A549 (cell line): ENCODE results near the gene MYH9.

Experiments
- HOXB5 ChIP-seq: fragments of 250-450 bp; sonication (Bioruptor Pico); IDR thresholded peaks from 2 replicates; pipeline ENCODE4 v1.5.0; 2020; ENCODE audit warnings: mild to moderate bottlenecking, moderate library complexity
- JUNB ChIP-seq: fragments of >200 bp; sonication (Bioruptor Twin); formaldehyde crosslinking; IDR thresholded peaks from 2 replicates; pipeline ENCODE4 v1.6.1; 2016
- KDM5A ChIP-seq: fragments of 200-600 bp; sonication (generic); IDR thresholded peaks from 2 replicates; pipeline ENCODE4 v1.6.1; 2016; ENCODE audit warnings: antibody characterized with exemption, mild to moderate bottlenecking
- TF ChIP-seq, protein P1 (sequence below): fragments of >200 bp; sonication (Bioruptor Twin); formaldehyde crosslinking; IDR thresholded peaks from 3 replicates; pipeline ENCODE4 v1.5.1; 2016
- TF ChIP-seq, protein P2 (sequence below): IDR thresholded peaks from 2 replicates; pipeline ENCODE4 v1.6.1; 2012
- TF ChIP-seq, protein P3 (sequence below): fragments of >200 bp; sonication (Bioruptor Twin); formaldehyde crosslinking; IDR thresholded peaks from 3 replicates; pipeline ENCODE4 v1.6.1; 2016
- TF ChIP-seq, protein P4 (sequence below): fragments of 200-600 bp; sonication (generic); IDR thresholded peaks from 2 replicates; pipeline ENCODE4 v1.6.1; 2016; ENCODE audit warnings: antibody characterized with exemption, mild to moderate bottlenecking, moderate library complexity

DNA sequence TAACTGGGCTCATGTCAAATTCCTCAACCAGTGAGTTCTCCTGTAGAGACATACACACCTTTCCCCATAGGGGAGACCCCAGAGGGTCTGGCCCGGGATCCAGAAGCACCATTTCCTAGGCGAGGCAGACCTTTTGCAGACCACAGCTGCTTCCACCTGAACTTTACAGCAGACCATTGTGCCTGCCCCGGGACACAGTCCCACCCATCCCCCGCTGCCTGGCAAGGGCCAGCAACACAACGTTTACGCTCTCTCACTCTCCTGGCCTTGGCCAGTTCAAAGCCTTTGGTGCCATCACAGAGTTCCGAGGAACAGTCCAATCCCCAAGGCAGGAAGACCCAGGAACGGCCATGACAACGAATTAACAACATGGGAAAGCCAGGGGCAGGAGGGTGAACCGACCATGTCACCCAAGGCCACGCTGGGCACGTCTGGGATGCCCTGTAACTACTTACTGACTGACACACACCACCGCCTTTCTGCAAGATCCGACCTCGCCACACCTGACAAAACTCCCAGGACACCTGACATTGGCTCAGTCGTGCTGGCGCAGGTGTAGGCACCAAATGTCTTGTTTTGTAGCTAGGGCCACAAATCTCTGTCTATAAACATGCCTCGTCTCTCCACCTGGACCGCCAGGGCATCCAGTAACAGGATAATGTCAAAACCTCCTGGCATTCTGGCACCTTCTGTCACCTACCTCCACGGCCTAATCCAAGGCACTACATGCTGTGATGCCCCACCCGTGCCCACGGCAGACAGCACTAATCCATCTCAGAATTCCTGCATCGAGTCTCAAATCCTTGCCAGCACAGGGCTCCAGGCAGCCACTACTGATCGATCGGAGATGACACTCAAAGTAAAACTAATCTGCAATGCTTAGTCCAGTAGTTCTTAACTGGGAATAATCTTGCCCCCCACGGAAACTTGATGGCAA, 51.3 kb downstream of the MYH9 start:
- TF ChIP-seq, protein P1, sequence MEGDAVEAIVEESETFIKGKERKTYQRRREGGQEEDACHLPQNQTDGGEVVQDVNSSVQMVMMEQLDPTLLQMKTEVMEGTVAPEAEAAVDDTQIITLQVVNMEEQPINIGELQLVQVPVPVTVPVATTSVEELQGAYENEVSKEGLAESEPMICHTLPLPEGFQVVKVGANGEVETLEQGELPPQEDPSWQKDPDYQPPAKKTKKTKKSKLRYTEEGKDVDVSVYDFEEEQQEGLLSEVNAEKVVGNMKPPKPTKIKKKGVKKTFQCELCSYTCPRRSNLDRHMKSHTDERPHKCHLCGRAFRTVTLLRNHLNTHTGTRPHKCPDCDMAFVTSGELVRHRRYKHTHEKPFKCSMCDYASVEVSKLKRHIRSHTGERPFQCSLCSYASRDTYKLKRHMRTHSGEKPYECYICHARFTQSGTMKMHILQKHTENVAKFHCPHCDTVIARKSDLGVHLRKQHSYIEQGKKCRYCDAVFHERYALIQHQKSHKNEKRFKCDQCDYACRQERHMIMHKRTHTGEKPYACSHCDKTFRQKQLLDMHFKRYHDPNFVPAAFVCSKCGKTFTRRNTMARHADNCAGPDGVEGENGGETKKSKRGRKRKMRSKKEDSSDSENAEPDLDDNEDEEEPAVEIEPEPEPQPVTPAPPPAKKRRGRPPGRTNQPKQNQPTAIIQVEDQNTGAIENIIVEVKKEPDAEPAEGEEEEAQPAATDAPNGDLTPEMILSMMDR = no peak
- TF ChIP-seq HOXB5 (CRISPR knock-in tag) (no peak), KDM5A (no peak), JUNB (no peak)
- TF ChIP-seq, protein P2, sequence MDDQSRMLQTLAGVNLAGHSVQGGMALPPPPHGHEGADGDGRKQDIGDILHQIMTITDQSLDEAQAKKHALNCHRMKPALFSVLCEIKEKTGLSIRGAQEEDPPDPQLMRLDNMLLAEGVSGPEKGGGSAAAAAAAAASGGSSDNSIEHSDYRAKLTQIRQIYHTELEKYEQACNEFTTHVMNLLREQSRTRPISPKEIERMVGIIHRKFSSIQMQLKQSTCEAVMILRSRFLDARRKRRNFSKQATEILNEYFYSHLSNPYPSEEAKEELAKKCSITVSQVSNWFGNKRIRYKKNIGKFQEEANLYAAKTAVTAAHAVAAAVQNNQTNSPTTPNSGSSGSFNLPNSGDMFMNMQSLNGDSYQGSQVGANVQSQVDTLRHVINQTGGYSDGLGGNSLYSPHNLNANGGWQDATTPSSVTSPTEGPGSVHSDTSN = no peak
- TF ChIP-seq, protein P3, sequence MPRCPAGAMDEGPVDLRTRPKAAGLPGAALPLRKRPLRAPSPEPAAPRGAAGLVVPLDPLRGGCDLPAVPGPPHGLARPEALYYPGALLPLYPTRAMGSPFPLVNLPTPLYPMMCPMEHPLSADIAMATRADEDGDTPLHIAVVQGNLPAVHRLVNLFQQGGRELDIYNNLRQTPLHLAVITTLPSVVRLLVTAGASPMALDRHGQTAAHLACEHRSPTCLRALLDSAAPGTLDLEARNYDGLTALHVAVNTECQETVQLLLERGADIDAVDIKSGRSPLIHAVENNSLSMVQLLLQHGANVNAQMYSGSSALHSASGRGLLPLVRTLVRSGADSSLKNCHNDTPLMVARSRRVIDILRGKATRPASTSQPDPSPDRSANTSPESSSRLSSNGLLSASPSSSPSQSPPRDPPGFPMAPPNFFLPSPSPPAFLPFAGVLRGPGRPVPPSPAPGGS = no peak
- TF ChIP-seq, protein P4, sequence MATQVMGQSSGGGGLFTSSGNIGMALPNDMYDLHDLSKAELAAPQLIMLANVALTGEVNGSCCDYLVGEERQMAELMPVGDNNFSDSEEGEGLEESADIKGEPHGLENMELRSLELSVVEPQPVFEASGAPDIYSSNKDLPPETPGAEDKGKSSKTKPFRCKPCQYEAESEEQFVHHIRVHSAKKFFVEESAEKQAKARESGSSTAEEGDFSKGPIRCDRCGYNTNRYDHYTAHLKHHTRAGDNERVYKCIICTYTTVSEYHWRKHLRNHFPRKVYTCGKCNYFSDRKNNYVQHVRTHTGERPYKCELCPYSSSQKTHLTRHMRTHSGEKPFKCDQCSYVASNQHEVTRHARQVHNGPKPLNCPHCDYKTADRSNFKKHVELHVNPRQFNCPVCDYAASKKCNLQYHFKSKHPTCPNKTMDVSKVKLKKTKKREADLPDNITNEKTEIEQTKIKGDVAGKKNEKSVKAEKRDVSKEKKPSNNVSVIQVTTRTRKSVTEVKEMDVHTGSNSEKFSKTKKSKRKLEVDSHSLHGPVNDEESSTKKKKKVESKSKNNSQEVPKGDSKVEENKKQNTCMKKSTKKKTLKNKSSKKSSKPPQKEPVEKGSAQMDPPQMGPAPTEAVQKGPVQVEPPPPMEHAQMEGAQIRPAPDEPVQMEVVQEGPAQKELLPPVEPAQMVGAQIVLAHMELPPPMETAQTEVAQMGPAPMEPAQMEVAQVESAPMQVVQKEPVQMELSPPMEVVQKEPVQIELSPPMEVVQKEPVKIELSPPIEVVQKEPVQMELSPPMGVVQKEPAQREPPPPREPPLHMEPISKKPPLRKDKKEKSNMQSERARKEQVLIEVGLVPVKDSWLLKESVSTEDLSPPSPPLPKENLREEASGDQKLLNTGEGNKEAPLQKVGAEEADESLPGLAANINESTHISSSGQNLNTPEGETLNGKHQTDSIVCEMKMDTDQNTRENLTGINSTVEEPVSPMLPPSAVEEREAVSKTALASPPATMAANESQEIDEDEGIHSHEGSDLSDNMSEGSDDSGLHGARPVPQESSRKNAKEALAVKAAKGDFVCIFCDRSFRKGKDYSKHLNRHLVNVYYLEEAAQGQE = no peak
